Testis (tissue), 3 donors: ENCODE results near the gene SCMH1. TPM values are rescaled to one million over a fixed set of nuclear protein-coding genes. Genes with fewer than 3 reads are reported as not detected.

Source experiments
- DNase-seq: peaks from one replicate; pipeline ENCODE4 v3.0.0-alpha.2; 2019
- H3K27ac ChIP-seq, 2 donors: fragments of 200-600 bp; sonication (generic); one replicate each; pipeline ENCODE4 v1.5.1; 2019
- H3K27me3 ChIP-seq: fragments of 200-600 bp; sonication (generic); one replicate; pipeline ENCODE4 v1.5.1; 2019
- H3K36me3 ChIP-seq: fragments of 200-600 bp; sonication (generic); one replicate; pipeline ENCODE4 v1.5.1; 2017; ENCODE audit warnings: low read depth; ENCODE audit errors: missing control alignments
- H3K4me1 ChIP-seq: fragments of 200-600 bp; sonication (generic); one replicate; pipeline ENCODE4 v1.5.1; 2019
- H3K4me3 ChIP-seq, 2 donors: fragments of 200-600 bp; sonication (generic); one replicate each; pipeline ENCODE4 v1.5.1; 2017 to 2019
- H3K9me3 ChIP-seq: fragments of 200-600 bp; sonication (generic); one replicate; pipeline ENCODE4 v1.5.1; 2017
- CTCF ChIP-seq, 3 experiments: fragments of 450-650 bp in 2 of 3; fragments of 200-600 bp in 1 of 3; sonication (generic) in 1 of 3; IDR thresholded peaks; one replicate each; pipeline ENCODE4 v1.5.1; 2016 to 2019; ENCODE audit warnings: antibody characterized with exemption in 3 of 3, mild to moderate bottlenecking in 2 of 3, moderate library complexity in 1 of 3
- POLR2A ChIP-seq: fragments of 450-650 bp; IDR thresholded peaks from one replicate; pipeline ENCODE4 v1.6.1; 2017; ENCODE audit warnings: antibody characterized with exemption, mild to moderate bottlenecking, moderate library complexity
- WGBS, 2 donors: methylation state at CpG; one replicate each; pipeline ENCODE4 v1.1.5; 2018; 5-methylcytosine and 5-hydroxymethylcytosine counted together
- intact Hi-C: fragments of 100-400 bp; cut with DNase I; formaldehyde crosslinking; loops from one replicate; pipeline ENCODE4 v1.15.1; 2023; ENCODE audit warnings: low total_unique reads
- polyA plus RNA-seq: library from polyadenylated mRNA; stranded (reverse); fragments of 350-450 nt; fragmentation: Illumina TruSeq; extraction: RNeasy Lipid Tissue Mini Kit (QIAGEN cat#74804); gene quantifications from one replicate; pipeline ENCODE4 v1.2.3, GENCODE V29; 2014; ENCODE audit warnings: low read depth, low replicate concordance; ENCODE audit not compliant: insufficient read depth
- total RNA-seq, 2 donors: library from RNA; depleted of rRNA; stranded (reverse); fragments of >200 nt; gene quantifications; one replicate each; pipeline ENCODE4 v1.2.3, GENCODE V29; 2016

The SCMH1 gene
- total and polyA plus RNA-seq, 3 donors from 2014 or later = 60.8 to 79.7 (median 79.0) TPM

- TF ChIP-seq POLR2A = no peak
- no peak for TF ChIP-seq CTCF (IDR thresholded peaks at IDR 0.05)
- Histone ChIP-seq H3K36me3 (no peaks in the 10 kb centered on the region), H3K4me1 (no peaks in the 10 kb centered on the region), H3K27me3 (no peaks in the 10 kb centered on the region), H3K4me3 (no peak overlapping the region), H3K9me3 (no peaks in the 10 kb centered on the region), H3K27ac (no peak overlapping the region)
- intact Hi-C loops = no loop called here
- no peak for DNase-seq
- 90 to 92% methylated on average over 12 to 13 of the region's 13 CpGs for WGBS, 2 donors
These were observed 226.1 kb downstream of the SCMH1 start for GRCh38 chr1:41015897-41016470.

- 75 to 82% methylated on average over 5 of the region's 5 CpGs for WGBS, 2 donors
- Histone ChIP-seq H3K36me3 (no peaks in the 10 kb centered on the region), H3K9me3 (no peaks in the 10 kb centered on the region), H3K4me3 (no peak overlapping the region), H3K27ac (no peak overlapping the region), H3K4me1 (no peaks in the 10 kb centered on the region), H3K27me3 (no peaks in the 10 kb centered on the region)
- intact Hi-C loops = no loop called here
- TF ChIP-seq POLR2A = no peak
- no peak for TF ChIP-seq CTCF (IDR thresholded peaks at IDR 0.05)
- DNase-seq = no peak
These were observed 226.7 kb downstream of the SCMH1 start for GRCh38 chr1:41015281-41015896.

- H3K27me3 ChIP-seq = no peaks in the 10 kb centered on the region
- no peak overlapping the region for H3K27ac ChIP-seq
- DNase-seq = no peak
- no peak overlapping the region for H3K4me3 ChIP-seq
- WGBS, 2 donors = 77 to 78% methylated on average over 8 of the region's 8 CpGs
- H3K36me3 ChIP-seq = no peaks in the 10 kb centered on the region
- intact Hi-C loops = no loop called here
- H3K9me3 ChIP-seq = no peaks in the 10 kb centered on the region
- H3K4me1 ChIP-seq = no peaks in the 10 kb centered on the region
- TF ChIP-seq CTCF (IDR thresholded peaks at IDR 0.05) = no peak
- TF ChIP-seq POLR2A = no peak
These were observed 227.2 kb downstream of the SCMH1 start for GRCh38 chr1:41014871-41015270.

GRCh38 chr1:41013796-41014195 lies 228.3 kb downstream of the SCMH1 start:
- DNase-seq = no peak
- no peaks in the 10 kb centered on the region for H3K9me3 ChIP-seq
- intact Hi-C loops = no loop called here
- WGBS, 2 donors = 81 to 88% methylated on average over 7 of the region's 7 CpGs
- H3K4me3 ChIP-seq = no peak overlapping the region
- H3K27ac ChIP-seq = no peak overlapping the region
- no peaks in the 10 kb centered on the region for H3K27me3 ChIP-seq
- H3K36me3 ChIP-seq = no peaks in the 10 kb centered on the region
- TF ChIP-seq POLR2A (no peak), CTCF (IDR thresholded peaks at IDR 0.05) (no peak)
- no peaks in the 10 kb centered on the region for H3K4me1 ChIP-seq

GRCh38 chr1:41013024-41013423 lies 229.1 kb downstream of the SCMH1 start:
- intact Hi-C loops = no loop called here
- H3K27ac ChIP-seq = no peak overlapping the region
- no peaks in the 10 kb centered on the region for H3K27me3 ChIP-seq
- H3K9me3 ChIP-seq = no peaks in the 10 kb centered on the region
- H3K4me1 ChIP-seq = no peaks in the 10 kb centered on the region
- WGBS, 2 donors = 92 to 95% methylated on average over 6 of the region's 6 CpGs
- no peak overlapping the region for H3K4me3 ChIP-seq
- TF ChIP-seq POLR2A = no peak
- TF ChIP-seq CTCF (IDR thresholded peaks at IDR 0.05) = no peak
- H3K36me3 ChIP-seq = no peaks in the 10 kb centered on the region
- no peak for DNase-seq
